HG02642 (cell line): ENCODE data around the gene AMIGO1.

Source experiments
- ATAC-seq: cut with Tn5 transposase; IDR thresholded peaks from one replicate; pipeline ENCODE4 v1.9.1; 2021; ENCODE audit warnings: mild to moderate bottlenecking; ENCODE audit not compliant: unreplicated experiment, poor library complexity

The AMIGO1 gene

GRCh38 chr1:109467301-109467777, 42.2 kb downstream of the AMIGO1 start:
- no peak for ATAC-seq

- ATAC-seq, result no peak
Observed at GRCh38 chr1:109466452-109467300, 42.9 kb downstream of the AMIGO1 start, which contains the start of gene SYPL2. Gene SYPL2, plus strand, starts transcription at chr1:109466546. Its CDS starts 298 bp downstream, at chr1:109466844.

- ATAC-seq, result no peak
Observed at GRCh38 chr1:109466125-109466451, 43.4 kb downstream of the AMIGO1 start.

DNA sequence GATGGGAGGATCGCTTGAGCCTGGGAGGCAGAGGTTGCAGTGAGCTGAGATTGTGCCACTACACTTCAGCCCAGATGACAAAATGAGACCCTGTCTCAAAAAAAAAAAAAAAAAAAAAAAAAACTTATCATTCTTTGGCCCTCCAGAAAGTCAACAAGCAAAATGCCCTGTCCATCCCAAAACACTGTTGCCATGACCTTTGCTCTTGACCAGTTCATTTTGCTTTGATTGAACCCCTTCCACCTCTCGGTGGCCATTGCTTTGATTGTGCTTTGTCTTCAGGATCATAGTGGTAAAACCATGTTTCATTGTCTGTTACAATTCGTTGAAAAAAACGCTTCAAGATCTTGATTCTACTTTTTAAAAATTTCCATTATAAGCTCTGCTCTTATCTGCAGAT, 51.7 kb downstream of the AMIGO1 start:
- no peak for ATAC-seq

GRCh38 chr1:109454497-109455133, 54.9 kb downstream of the AMIGO1 start:
- ATAC-seq, result no peak
